CD14-positive monocyte (primary cell): ENCODE measurements around the gene CTU1. TPM values are rescaled to one million over a fixed set of nuclear protein-coding genes. Genes with fewer than 3 reads are reported as not detected.

Experiments used
- DNase-seq, 3 donors: peaks; one replicate each; pipeline ENCODE4 v3.0.0-alpha.2; 2011 to 2022
- H2AFZ ChIP-seq: 2 replicates; pipeline ENCODE4 v1.6.0; 2012; ENCODE audit warnings: mild to moderate bottlenecking, low read depth, low read length, inconsistent platforms; ENCODE audit not compliant: insufficient read depth, poor library complexity, severe bottlenecking
- H3K27ac ChIP-seq, 2 donors: 1 replicate in 1 of 2; 2 replicates in 1 of 2; pipeline ENCODE4 v1.5.1; 2012 to 2013; ENCODE audit warnings: low read length in 2 of 2, control low read depth in 1 of 2, inconsistent platforms in 1 of 2, low read depth in 1 of 2, mild to moderate bottlenecking in 1 of 2
- H3K27me3 ChIP-seq, 2 donors: one replicate each; pipeline versions ENCODE4 v1.6.0 to v1.6.1; 2011 to 2013; ENCODE audit warnings: low read length in 2 of 2; ENCODE audit not compliant: control insufficient read depth in 2 of 2, insufficient read depth in 2 of 2
- H3K36me3 ChIP-seq, 2 donors: replicated peaks in 1 of 2; 1 replicate in 1 of 2; 2 replicates in 1 of 2; pipeline versions ENCODE4 v1.5.1 to v1.6.1; 2012 to 2013; ENCODE audit warnings: low read length in 2 of 2, control low read depth in 1 of 2, inconsistent platforms in 1 of 2, mild to moderate bottlenecking in 1 of 2; ENCODE audit not compliant: insufficient read depth in 2 of 2, control insufficient read depth in 1 of 2
- H3K4me1 ChIP-seq, 2 donors: 1 replicate in 1 of 2; 2 replicates in 1 of 2; pipeline versions ENCODE4 v1.5.1 to v1.6.1; 2012 to 2013; ENCODE audit warnings: low read length in 2 of 2, control low read depth in 1 of 2, inconsistent platforms in 1 of 2, mild to moderate bottlenecking in 1 of 2, moderate library complexity in 1 of 2; ENCODE audit not compliant: insufficient read depth in 2 of 2, control insufficient read depth in 1 of 2
- H3K4me2 ChIP-seq: replicated peaks from 2 replicates; pipeline ENCODE3; 2012; ENCODE audit warnings: low read length, moderate library complexity, mild to moderate bottlenecking; ENCODE audit not compliant: poor library complexity, severe bottlenecking; ENCODE audit errors: extremely low read depth
- H3K4me3 ChIP-seq, 3 experiments: fragments of 200-600 bp in 1 of 3; sonication (generic) in 1 of 3; replicated peaks in 1 of 3; 1 replicate in 2 of 3; 2 replicates in 1 of 3; pipeline ENCODE4 v1.5.1; 2011 to 2013; ENCODE audit warnings: low read length in 3 of 3, mild to moderate bottlenecking in 3 of 3, control low read depth in 2 of 3, low read depth in 2 of 3, inconsistent platforms in 1 of 3, moderate library complexity in 1 of 3
- H3K79me2 ChIP-seq: 2 replicates; pipeline ENCODE4 v1.6.0; 2012; ENCODE audit warnings: mild to moderate bottlenecking, control low read depth, inconsistent platforms, low read length, moderate library complexity; ENCODE audit not compliant: insufficient read depth
- H3K9ac ChIP-seq: 2 replicates; pipeline ENCODE4 v1.6.0; 2017; ENCODE audit warnings: low read length, mild to moderate bottlenecking; ENCODE audit not compliant: insufficient read depth, poor library complexity, severe bottlenecking
- H3K9me3 ChIP-seq, 2 donors: replicated peaks in 1 of 2; 1 replicate in 1 of 2; 2 replicates in 1 of 2; pipeline versions ENCODE4 v1.5.1 to v1.6.1; 2012 to 2013; ENCODE audit warnings: low read length in 2 of 2, control low read depth in 1 of 2; ENCODE audit not compliant: control insufficient read depth in 1 of 2, insufficient read depth in 1 of 2
- H4K20me1 ChIP-seq: 2 replicates; pipeline ENCODE4 v1.6.0; 2012; ENCODE audit warnings: mild to moderate bottlenecking, low read length, control low read depth, moderate library complexity; ENCODE audit not compliant: insufficient read depth
- H3K27ac Mint-ChIP-seq, 7 donors: one replicate each; pipeline ENCODE4 v1.8.0; 2020; ENCODE audit warnings: mild to moderate bottlenecking in 7 of 7, mixed read lengths in 7 of 7, moderate library complexity in 6 of 7, inconsistent platforms in 2 of 7
- H3K27me3 Mint-ChIP-seq, 3 donors: one replicate each; pipeline ENCODE4 v1.8.0; 2021 to 2022; ENCODE audit warnings: low read depth in 3 of 3, mild to moderate bottlenecking in 3 of 3, mixed read lengths in 3 of 3, moderate library complexity in 3 of 3, inconsistent platforms in 1 of 3
- H3K36me3 Mint-ChIP-seq, 2 donors: one replicate each; pipeline ENCODE4 v1.8.0; 2020; ENCODE audit warnings: mixed read lengths in 2 of 2, inconsistent platforms in 1 of 2, mild to moderate bottlenecking in 1 of 2
- H3K4me1 Mint-ChIP-seq: one replicate; pipeline ENCODE4 v1.8.0; 2020; ENCODE audit warnings: mild to moderate bottlenecking, mixed read lengths
- H3K4me3 Mint-ChIP-seq, 2 donors: one replicate each; pipeline ENCODE4 v1.8.0; 2020; ENCODE audit warnings: mild to moderate bottlenecking in 2 of 2, mixed read lengths in 2 of 2, moderate library complexity in 1 of 2
- H3K9me3 Mint-ChIP-seq, 7 donors: one replicate each; pipeline ENCODE4 v1.8.0; 2020 to 2022; ENCODE audit warnings: mixed read lengths in 7 of 7, mild to moderate bottlenecking in 6 of 7, moderate library complexity in 6 of 7, inconsistent platforms in 2 of 7
- CTCF ChIP-seq: fragments of 200-600 bp; IDR thresholded peaks from one replicate; pipeline ENCODE4 v1.8.0; 2022; ENCODE audit warnings: antibody characterized with exemption, mild to moderate bottlenecking
- WGBS: methylation state at CpG from one replicate; pipeline ENCODE4 v1.1.5; 2013; ENCODE audit warnings: missing lambda C conversion rate; ENCODE audit not compliant: insufficient coverage; 5-methylcytosine and 5-hydroxymethylcytosine counted together
- intact Hi-C, 2 donors: fragments of 100-400 bp; cut with micrococcal nuclease; formaldehyde crosslinking; loops; one replicate each; pipeline versions ENCODE4 v1.15.0 to v1.15.1; 2023
- polyA plus RNA-seq, 3 donors: library from polyadenylated mRNA; depleted of rRNA in 1 of 3; unstranded in 2 of 3; stranded (reverse) in 1 of 3; fragments of 300-500 nt in 2 of 3; fragments of >200 nt in 1 of 3; fragmentation: Illumina TruSeq in 2 of 3; gene quantifications; 1 replicate in 2 of 3; 2 replicates in 1 of 3; pipeline ENCODE4 v1.2.3, GENCODE V29; 2012 to 2021

The CTU1 gene
- polyA plus RNA-seq, 3 donors: 0.75 to 3.0 (median 2.9) TPM

- DNase-seq: peak in 2 of 3 donors; percentile 47 to 63
- peak overlapping the region; percentile 67 to 95 (median 91) for H3K27ac Mint-ChIP-seq
- Histone ChIP-seq H3K9ac (no peak overlapping the region), H3K4me2 (peak overlapping the region; percentile 64), H3K4me1 (peaks cover 58 to 77% of the 10 kb centered on the region in 2 donors), H3K27ac (peak overlapping the region in 1 of 2 donors; percentile 63), H3K36me3 (peaks cover 47 to 68% of the 10 kb centered on the region in 2 donors), H3K27me3 (no peaks in the 10 kb centered on the region), H3K4me3 (peak overlapping the region; percentile 5 to 68 (median 19)), H2AFZ (no peak overlapping the region), H4K20me1 (peaks cover 36% of the 10 kb centered on the region), H3K9me3 (no peaks in the 10 kb centered on the region), H3K79me2 (peaks cover 84% of the 10 kb centered on the region)
- H3K4me3 Mint-ChIP-seq: peak overlapping the region; percentile 58 to 85
- peaks cover 68 to 83% of the 10 kb centered on the region in 2 donors for H3K36me3 Mint-ChIP-seq
- H3K4me1 Mint-ChIP-seq: peaks cover 73% of the 10 kb centered on the region
- no peak for TF ChIP-seq CTCF
- peaks cover 0 to 2% (median 2%) of the 10 kb centered on the region in 3 donors for H3K27me3 Mint-ChIP-seq
- intact Hi-C loops: loop anchor here (5.0 kb wide), 2 partner anchors 36 to 41 kb away; partner anchors contain the start of gene CTU1 (in 1 of the 2)
- WGBS: 7% methylated on average over 3 of the region's 3 CpGs
- peaks cover 0 to 5% (median 0%) of the 10 kb centered on the region in 7 donors for H3K9me3 Mint-ChIP-seq
Measured at GRCh38 chr19:51148580-51148979, 40.4 kb upstream of the CTU1 start.

- peaks cover 38 to 59% of the 10 kb centered on the region in 2 donors for H3K36me3 ChIP-seq
- no CpG with 5 or more reads among the region's 1 CpG for WGBS
- H2AFZ ChIP-seq: no peak overlapping the region
- H3K79me2 ChIP-seq: peaks cover 91% of the 10 kb centered on the region
- peaks cover 67 to 86% of the 10 kb centered on the region in 2 donors for H3K4me1 ChIP-seq
- DNase-seq: no peak
- intact Hi-C loops: loop anchor here (5.0 kb wide), 2 partner anchors 35 to 40 kb away; partner anchors contain the start of gene CTU1 (in 1 of the 2)
- no peaks in the 10 kb centered on the region for H3K9me3 ChIP-seq
- no peak for TF ChIP-seq CTCF
- peaks cover 29% of the 10 kb centered on the region for H4K20me1 ChIP-seq
- H3K4me3 Mint-ChIP-seq: no peak overlapping the region
- H3K4me2 ChIP-seq: peak overlapping the region; percentile 64
- peak overlapping the region; percentile 14 to 63 for H3K27ac ChIP-seq
- no peak overlapping the region for H3K4me3 ChIP-seq
- H3K27me3 Mint-ChIP-seq: peaks cover 0 to 2% (median 2%) of the 10 kb centered on the region in 3 donors
- peaks cover 80% of the 10 kb centered on the region for H3K4me1 Mint-ChIP-seq
- H3K9ac ChIP-seq: no peak overlapping the region
- peak overlapping the region in 5 of 7 donors; percentile 59 to 95 (median 87) for H3K27ac Mint-ChIP-seq
- peaks cover 59 to 73% of the 10 kb centered on the region in 2 donors for H3K36me3 Mint-ChIP-seq
- H3K27me3 ChIP-seq: no peaks in the 10 kb centered on the region
- peaks cover 0 to 5% (median 0%) of the 10 kb centered on the region in 7 donors for H3K9me3 Mint-ChIP-seq
Measured at GRCh38 chr19:51147663-51148062, 39.5 kb upstream of the CTU1 start.
